ENCODE results near the gene AIG1.

Gene AIG1

GRCh38 chr6:143322386-143322785, 261.7 kb downstream of the AIG1 start:
- Histone ChIP-seq H3K4me2 (ENCODE audit: low read length) (no peak overlapping the region), H3K9me3 (ENCODE audit: control insufficient read depth, low read length) (no peaks in the 10 kb centered on the region), H3K27me3 (ENCODE audit: control insufficient read depth, insufficient read depth, low read length) (no peaks in the 10 kb centered on the region), H2AFZ (no peak overlapping the region), H3K36me3 (ENCODE audit: control insufficient read depth, insufficient read depth, low read length) (no peaks in the 10 kb centered on the region), H3K9ac (no peak overlapping the region), H3K4me3 (ENCODE audit: low read depth, low read length) (no peak overlapping the region), H3K79me2 (no peaks in the 10 kb centered on the region), H3K4me1 (no peaks in the 10 kb centered on the region), H3K27ac (no peak overlapping the region)
- no peak for TF ChIP-seq CTCF (IDR thresholded peaks at IDR 0.05)

DNA sequence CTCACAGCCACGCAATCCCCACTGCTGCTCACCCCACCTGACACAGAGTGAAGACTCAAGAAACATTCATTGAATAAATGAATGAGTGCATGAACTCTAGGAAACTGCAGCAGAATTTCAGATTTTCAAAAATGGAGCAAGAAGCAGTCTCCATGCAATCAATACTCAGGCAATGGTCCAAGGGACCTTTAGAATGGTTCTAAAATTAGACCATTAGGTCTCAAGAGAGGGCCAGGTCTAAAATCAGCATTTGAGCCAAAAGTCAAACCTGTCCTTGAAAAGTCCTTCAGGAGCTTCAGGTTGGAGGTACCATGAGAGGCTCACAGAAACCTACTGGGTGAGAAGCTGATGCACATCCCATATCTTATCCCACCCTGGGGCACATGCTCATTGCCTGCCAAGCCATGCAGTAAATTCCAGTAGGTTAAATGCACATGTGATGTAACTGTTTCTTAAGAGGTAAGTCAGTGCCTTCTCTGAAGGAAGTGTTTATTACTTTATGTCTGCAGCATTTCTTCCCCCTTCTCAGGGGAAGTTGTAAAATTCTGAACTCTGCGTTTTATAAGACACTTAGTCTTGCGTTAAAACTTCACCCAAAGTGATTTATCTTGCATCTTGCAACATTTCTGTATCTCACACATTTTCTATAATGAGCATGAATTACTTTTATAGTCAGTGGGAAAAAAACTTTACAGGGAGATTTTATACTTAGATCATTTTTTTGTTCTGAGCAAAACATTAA, 263.2 kb downstream of the AIG1 start:
- H3K27ac ChIP-seq: no peak overlapping the region
- no peak for TF ChIP-seq CTCF (IDR thresholded peaks at IDR 0.05)
- no peak overlapping the region for H3K4me3 ChIP-seq (ENCODE audit: low read depth, low read length)
- no peaks in the 10 kb centered on the region for H3K9me3 ChIP-seq (ENCODE audit: control insufficient read depth, low read length)
- H3K4me2 ChIP-seq (ENCODE audit: low read length): no peak overlapping the region
- no peaks in the 10 kb centered on the region for H3K36me3 ChIP-seq (ENCODE audit: control insufficient read depth, insufficient read depth, low read length)
- no peaks in the 10 kb centered on the region for H3K4me1 ChIP-seq
- no peak overlapping the region for H2AFZ ChIP-seq
- H3K79me2 ChIP-seq: no peaks in the 10 kb centered on the region
- no peaks in the 10 kb centered on the region for H3K27me3 ChIP-seq (ENCODE audit: control insufficient read depth, insufficient read depth, low read length)
- H3K9ac ChIP-seq: no peak overlapping the region

- no peak overlapping the region for H2AFZ ChIP-seq
- no peak overlapping the region for H3K9ac ChIP-seq
- H3K9me3 ChIP-seq (ENCODE audit: control insufficient read depth, low read length): no peaks in the 10 kb centered on the region
- no peak for TF ChIP-seq CTCF (IDR thresholded peaks at IDR 0.05)
- H3K36me3 ChIP-seq (ENCODE audit: control insufficient read depth, insufficient read depth, low read length): no peaks in the 10 kb centered on the region
- H3K4me3 ChIP-seq (ENCODE audit: low read depth, low read length): no peak overlapping the region
- no peak overlapping the region for H3K4me2 ChIP-seq (ENCODE audit: low read length)
- H3K27ac ChIP-seq: no peak overlapping the region
- no peaks in the 10 kb centered on the region for H3K27me3 ChIP-seq (ENCODE audit: control insufficient read depth, insufficient read depth, low read length)
- no peaks in the 10 kb centered on the region for H3K4me1 ChIP-seq
- no peaks in the 10 kb centered on the region for H3K79me2 ChIP-seq
Observed at GRCh38 chr6:143325379-143326140, 264.9 kb downstream of the AIG1 start.

DNA sequence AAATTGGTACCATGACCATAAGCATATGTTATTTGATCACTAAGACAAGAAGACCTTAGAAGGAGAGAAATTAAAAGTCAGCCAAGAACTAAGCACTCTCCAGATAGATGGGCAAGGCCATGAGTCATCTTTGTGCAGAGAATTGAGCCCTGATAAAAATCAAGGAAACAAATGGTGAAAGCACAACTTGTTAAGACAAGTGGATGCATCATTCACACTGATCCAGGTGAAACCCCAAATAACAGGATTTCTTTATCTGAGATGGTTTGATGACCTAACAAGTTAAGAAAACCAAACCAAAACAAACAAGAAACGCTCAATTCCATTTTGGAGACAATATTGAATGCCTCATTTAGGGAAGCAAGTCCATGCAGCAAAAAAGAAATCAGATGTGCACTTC, 268.2 kb downstream of the AIG1 start:
- no peak for TF ChIP-seq CTCF (IDR thresholded peaks at IDR 0.05)
- Histone ChIP-seq H3K27ac (no peak overlapping the region), H3K27me3 (ENCODE audit: control insufficient read depth, insufficient read depth, low read length) (no peaks in the 10 kb centered on the region), H3K4me2 (ENCODE audit: low read length) (no peak overlapping the region), H3K79me2 (no peaks in the 10 kb centered on the region), H3K9me3 (ENCODE audit: control insufficient read depth, low read length) (no peaks in the 10 kb centered on the region), H3K36me3 (ENCODE audit: control insufficient read depth, insufficient read depth, low read length) (no peaks in the 10 kb centered on the region), H3K4me1 (no peaks in the 10 kb centered on the region), H2AFZ (no peak overlapping the region), H3K9ac (no peak overlapping the region), H3K4me3 (ENCODE audit: low read depth, low read length) (no peak overlapping the region)

Measured in parathyroid adenoma (tissue), 2 donors.